ENCODE data around the gene DNM3.

The DNM3 gene

DNA sequence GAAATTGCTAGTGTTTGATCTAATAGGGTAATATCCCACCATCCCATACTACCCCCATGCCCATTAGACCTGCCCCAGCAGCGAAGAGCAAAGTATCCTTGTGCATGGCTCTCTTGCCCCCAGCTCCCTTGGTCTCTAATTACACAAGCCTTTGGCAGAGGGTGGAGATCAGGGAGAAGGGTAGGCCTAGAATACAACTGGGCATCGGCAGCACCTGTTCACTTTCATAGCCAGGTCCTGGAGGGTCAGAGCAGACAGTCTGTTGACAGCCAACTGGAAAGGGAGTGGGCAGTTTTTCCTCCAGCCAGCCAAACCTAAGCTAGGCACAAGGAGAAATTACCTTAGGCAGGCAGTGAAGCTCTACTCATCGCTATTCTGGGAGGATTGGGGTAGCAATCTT is 605.2 kb downstream of the DNM3 start:
- DNase-seq: no peak

DNA sequence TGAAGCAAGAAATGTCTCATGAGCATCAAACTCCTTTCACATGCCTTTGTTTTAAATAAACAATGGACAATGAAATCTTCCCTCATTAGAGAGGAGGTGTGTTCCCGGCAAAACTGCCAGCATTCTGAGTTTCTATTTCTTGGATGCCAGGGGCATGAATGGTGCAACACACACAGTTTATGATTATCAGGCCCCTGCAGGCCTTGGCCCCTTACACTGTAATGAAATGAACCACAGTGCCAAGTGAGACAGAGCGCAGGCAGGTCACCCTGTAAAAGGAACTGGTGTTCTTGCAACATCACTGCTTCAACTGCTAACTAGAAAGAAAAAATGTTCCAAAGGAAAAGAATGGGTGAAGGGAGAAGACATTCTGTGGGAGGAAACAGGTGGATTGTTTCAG is 606.3 kb downstream of the DNM3 start:
- DNase-seq: no peak

DNA sequence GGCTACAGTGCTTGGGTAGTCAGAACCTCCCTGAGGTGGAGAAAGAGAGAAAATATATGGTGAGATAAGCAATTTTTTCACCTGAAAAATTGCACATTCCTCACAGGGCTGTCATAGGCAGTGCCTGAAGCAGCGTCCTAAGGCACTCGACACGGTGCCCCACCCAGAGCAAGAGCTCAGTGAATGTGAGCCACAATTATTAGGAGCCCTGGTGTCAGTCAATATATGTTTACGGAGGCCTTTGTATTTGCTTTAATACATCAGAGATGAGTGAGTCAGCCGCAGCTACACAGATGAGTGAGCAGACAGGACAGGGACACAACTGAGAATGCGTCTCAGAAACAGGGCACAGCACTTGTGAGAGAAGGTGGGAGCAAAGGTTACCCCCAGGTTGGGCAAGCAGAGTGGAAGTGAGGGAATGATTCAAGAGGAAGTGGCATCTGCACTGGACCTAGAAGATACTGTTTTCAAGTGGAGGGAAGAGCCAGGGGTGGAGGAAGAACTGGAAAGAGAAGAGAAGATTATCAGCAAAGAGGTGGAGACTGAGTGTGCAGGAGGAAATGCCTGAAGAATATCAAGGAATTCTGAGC is 607.8 kb downstream of the DNM3 start:
- no peak for DNase-seq

GRCh38 chr1:172449585-172450523 is 608.6 kb downstream of the DNM3 start:
- peak; percentile 9 for DNase-seq

GRCh38 chr1:172450524-172450885 is 609.2 kb downstream of the DNM3 start:
- no peak for DNase-seq

DNA sequence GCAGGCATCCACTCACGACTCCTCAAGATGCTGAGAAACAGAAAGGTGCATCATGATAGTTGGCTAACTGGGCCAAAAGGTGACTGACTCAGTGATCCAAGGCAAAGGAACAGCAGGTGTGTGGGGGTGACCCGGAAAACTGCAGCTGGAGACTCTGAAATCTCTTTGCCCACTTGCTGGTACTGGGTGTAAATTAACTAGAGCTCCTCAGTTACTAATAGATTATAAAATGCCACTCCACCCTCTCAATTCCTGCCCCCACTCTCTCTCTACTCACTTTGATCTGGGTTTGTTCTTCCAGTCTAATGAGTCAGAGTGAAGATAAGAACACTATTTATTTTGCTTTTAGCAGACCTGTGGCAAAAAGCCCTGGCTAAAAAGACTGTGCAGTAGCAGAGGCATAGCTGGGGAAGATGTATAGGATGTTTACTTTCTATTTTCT is 609.7 kb downstream of the DNM3 start:
- no peak for DNase-seq

DNA sequence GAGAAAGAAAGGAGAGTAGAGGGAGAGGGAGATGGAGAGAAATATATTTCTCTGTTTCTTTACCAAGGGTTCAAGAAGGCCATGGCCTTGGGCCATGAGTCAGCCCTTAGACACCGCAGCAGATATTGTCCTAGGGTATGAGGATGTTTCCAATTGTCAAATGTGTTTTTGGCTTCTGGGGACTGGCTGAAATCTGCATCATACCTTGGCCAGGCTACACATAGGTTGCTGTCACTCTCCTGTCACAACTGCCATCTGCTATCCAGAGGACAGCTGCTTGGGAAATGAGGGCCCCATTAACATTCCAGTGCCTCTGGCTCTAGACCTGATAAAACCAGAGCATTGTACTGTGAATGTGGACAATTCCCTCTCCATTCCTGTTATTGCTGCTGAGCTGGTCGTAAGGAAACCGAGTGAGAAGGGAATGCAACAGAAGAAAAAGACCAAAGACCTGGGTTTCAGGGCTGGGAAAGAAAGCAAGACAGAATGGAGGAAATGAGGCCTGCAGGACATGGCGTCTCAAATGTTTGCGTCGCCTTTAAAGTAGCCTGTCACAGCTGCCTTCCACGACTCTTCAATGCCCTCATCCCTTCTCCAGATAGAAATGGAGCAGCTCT is 611.3 kb downstream of the DNM3 start:
- DNase-seq: no peak

DNA sequence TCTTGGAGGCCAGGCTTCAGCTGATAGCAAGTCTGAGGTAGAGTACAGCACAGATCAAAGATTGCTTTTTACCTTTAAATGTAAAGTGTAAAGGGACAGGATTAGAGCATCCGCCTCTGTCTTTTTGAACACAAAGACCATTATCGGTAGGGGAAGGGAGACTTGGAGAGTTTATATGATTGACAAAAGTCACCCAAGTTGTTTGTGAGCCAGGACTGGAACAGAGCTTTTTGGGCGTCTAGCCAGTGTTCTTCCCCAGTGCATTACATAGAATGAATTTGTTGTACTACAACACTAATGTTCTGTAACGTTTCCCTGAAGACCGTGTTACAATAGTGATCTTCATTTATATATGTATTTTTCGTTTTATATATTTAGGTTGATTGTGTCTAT is 611.9 kb downstream of the DNM3 start:
- DNase-seq: no peak

DNA sequence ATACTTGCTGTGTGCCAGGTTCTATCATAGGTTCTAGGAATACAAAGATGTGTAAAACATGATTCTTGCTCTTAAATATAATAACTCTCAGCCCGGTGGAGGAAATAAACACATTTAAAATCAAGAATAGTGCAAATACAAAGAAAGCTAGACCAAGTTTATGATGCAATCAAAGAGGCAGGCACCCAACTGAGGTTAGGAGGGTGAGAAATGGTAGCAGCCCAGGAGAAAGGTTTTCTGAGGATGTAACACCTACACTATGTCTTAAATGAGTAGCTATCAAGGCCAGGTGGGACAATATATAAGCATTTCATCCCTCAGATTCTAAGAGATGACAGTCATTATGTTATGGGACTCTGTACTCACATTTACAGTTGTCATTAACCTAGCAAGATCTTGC is 612.3 kb downstream of the DNM3 start:
- DNase-seq: no peak

DNA sequence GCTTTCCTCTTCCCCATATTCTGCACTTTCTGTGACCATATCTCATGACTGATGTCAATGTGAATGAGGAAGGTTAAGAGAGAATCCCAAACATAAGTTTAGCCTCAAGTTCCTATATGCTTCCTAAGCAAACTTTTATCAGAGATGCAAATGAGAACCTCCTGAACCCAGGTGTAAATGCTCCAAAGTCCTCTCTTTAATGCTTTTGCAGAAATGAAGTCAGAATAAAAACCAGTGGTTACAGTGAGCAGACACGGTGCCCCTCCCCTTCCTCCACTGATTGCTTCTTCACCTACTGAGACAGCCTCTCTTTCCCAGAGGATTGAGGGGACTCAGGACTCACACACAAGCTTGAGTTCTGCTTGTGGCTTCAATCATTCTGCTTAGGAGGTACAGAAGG is 614.2 kb downstream of the DNM3 start:
- no peak for DNase-seq

- DNase-seq: no peak
Measured at GRCh38 chr1:172456344-172456769, 615.1 kb downstream of the DNM3 start.

DNA sequence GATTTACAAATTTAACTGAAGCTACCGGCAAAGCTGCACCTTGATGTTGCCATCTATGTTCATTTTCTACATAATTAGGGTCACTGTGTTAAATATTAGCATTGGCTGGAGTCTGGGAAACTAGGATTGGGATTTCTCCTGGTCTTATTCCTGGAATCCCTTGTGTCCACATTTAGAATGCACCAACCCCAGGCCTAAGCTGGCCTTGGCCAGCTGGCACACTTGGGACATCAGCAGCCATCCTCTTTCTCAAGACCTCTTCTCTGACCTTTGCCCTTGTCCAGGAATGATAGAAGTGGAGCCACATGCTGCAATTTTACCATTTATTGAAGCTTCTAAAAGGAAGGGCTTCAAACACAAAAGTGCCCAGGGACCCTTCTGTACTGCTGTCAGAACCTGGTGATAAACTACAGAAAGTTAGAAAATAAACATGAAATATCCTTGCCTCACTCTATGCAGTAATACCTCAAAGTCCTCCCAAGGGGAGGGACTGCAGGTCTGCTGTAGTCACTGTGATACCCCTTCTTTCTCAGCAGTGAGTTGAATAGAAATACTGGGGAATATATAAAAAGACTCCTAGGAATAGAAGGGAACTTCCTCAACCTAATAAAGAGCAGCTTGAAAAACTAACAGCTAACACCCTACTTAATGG is 616.3 kb downstream of the DNM3 start:
- DNase-seq: no peak

- DNase-seq: no peak
Measured at GRCh38 chr1:172460177-172460576, 618.9 kb downstream of the DNM3 start.

- DNase-seq: no peak
Measured at GRCh38 chr1:172460887-172461315, 619.6 kb downstream of the DNM3 start.
